Sigmoid colon (tissue), 7 donors: ENCODE data around the gene DNAH11. TPM values are rescaled to one million over a fixed set of nuclear protein-coding genes. Genes with fewer than 3 reads are reported as not detected.

Experiments
- DNase-seq: peaks from one replicate; pipeline ENCODE4 v3.0.0-alpha.2; 2019
- H3K27ac ChIP-seq, 4 donors: fragments of 200-600 bp; sonication (generic); one replicate each; pipeline ENCODE4 v1.5.1; 2016 to 2019; ENCODE audit warnings: mild to moderate bottlenecking in 1 of 4
- H3K27me3 ChIP-seq, 3 donors: fragments of 200-600 bp; sonication (generic); one replicate each; pipeline ENCODE4 v1.5.1; 2019; ENCODE audit warnings: mild to moderate bottlenecking in 1 of 3
- H3K36me3 ChIP-seq, 4 donors: fragments of 200-600 bp; sonication (generic); one replicate each; pipeline ENCODE4 v1.5.1; 2016 to 2019
- H3K4me1 ChIP-seq, 4 donors: fragments of 200-600 bp; sonication (generic); one replicate each; pipeline ENCODE4 v1.5.1; 2017 to 2019
- H3K4me3 ChIP-seq, 4 donors: fragments of 200-600 bp; sonication (generic); one replicate each; pipeline ENCODE4 v1.5.1; 2017 to 2019; ENCODE audit warnings: mild to moderate bottlenecking in 2 of 4, moderate library complexity in 1 of 4
- H3K9me3 ChIP-seq, 4 donors: fragments of 200-600 bp in 3 of 4; sonication (generic) in 3 of 4; one replicate each; pipeline versions ENCODE4 v1.5.1 to v1.6.1; 2013 to 2019
- EP300 ChIP-seq, 4 donors: sonication (generic); formaldehyde crosslinking; IDR thresholded peaks; one replicate each; pipeline ENCODE4 v1.6.1; 2017; ENCODE audit warnings: antibody characterized with exemption in 4 of 4
- POLR2A ChIP-seq, 2 donors: fragments of 450-650 bp; IDR thresholded peaks; one replicate each; pipeline ENCODE4 v1.6.1; 2016; ENCODE audit warnings: antibody characterized with exemption in 2 of 2, mild to moderate bottlenecking in 2 of 2, moderate library complexity in 2 of 2
- POLR2AphosphoS5 ChIP-seq, 4 donors: sonication (generic); formaldehyde crosslinking; IDR thresholded peaks; one replicate each; pipeline ENCODE4 v1.6.1; 2017; ENCODE audit warnings: antibody characterized with exemption in 4 of 4
- WGBS, 2 donors: extraction: QIAGEN DNeasy Blood & Tissue Kit; methylation state at CpG; one replicate each; pipeline ENCODE4 v1.1.7; 2013; 5-methylcytosine and 5-hydroxymethylcytosine counted together
- intact Hi-C: fragments of 100-400 bp; cut with DNase I; formaldehyde crosslinking; loops from one replicate; pipeline ENCODE4 v1.15.1; 2023
- polyA plus RNA-seq, 3 donors: library from polyadenylated mRNA; stranded (reverse); fragments of 200-250 nt; gene quantifications; one replicate each; pipeline ENCODE4 v1.2.3, GENCODE V29; 2013
- total RNA-seq, 4 donors: library from RNA; depleted of rRNA; stranded (reverse); fragments of >200 nt; gene quantifications; one replicate each; pipeline ENCODE4 v1.1.0, GENCODE V29; 2016
- TF ChIP-seq, protein P1 (sequence below), 4 experiments: fragments of 450-650 bp in 3 of 4; fragments of 200-600 bp in 1 of 4; IDR thresholded peaks; one replicate each; pipeline ENCODE4 v1.5.1; 2016 to 2019; ENCODE audit warnings: antibody characterized with exemption in 4 of 4, mild to moderate bottlenecking in 3 of 4, moderate library complexity in 2 of 4
- donor health status: healthy with polysubstance abuse.
- donor health status: Bipolar disorder and iron deficiency.
- donor health status: healthy.

DNAH11 gene
- total and polyA plus RNA-seq, 7 donors = under 0.01 to 1.2 (median 0.13) TPM; not detected in 2

- no peak overlapping the region for H3K4me3 ChIP-seq
- intact Hi-C loops = no loop called here
- no peak overlapping the region for H3K27ac ChIP-seq
- peaks cover 12 to 33% (median 19%) of the 10 kb centered on the region in 3 donors for H3K27me3 ChIP-seq
- no peaks in the 10 kb centered on the region for H3K36me3 ChIP-seq
- TF ChIP-seq POLR2A (IDR thresholded peaks at IDR 0.05) (no peak), POLR2AphosphoS5 (IDR thresholded peaks at IDR 0.05) (no peak), EP300 (IDR thresholded peaks at IDR 0.05) (no peak)
- TF ChIP-seq, protein P1, sequence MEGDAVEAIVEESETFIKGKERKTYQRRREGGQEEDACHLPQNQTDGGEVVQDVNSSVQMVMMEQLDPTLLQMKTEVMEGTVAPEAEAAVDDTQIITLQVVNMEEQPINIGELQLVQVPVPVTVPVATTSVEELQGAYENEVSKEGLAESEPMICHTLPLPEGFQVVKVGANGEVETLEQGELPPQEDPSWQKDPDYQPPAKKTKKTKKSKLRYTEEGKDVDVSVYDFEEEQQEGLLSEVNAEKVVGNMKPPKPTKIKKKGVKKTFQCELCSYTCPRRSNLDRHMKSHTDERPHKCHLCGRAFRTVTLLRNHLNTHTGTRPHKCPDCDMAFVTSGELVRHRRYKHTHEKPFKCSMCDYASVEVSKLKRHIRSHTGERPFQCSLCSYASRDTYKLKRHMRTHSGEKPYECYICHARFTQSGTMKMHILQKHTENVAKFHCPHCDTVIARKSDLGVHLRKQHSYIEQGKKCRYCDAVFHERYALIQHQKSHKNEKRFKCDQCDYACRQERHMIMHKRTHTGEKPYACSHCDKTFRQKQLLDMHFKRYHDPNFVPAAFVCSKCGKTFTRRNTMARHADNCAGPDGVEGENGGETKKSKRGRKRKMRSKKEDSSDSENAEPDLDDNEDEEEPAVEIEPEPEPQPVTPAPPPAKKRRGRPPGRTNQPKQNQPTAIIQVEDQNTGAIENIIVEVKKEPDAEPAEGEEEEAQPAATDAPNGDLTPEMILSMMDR (IDR thresholded peaks at IDR 0.05) = no peak
- H3K4me1 ChIP-seq = peaks cover 0 to 16% (median 15%) of the 10 kb centered on the region in 4 donors
- H3K9me3 ChIP-seq = no peaks in the 10 kb centered on the region
- no peak for DNase-seq
- 44 to 63% methylated on average over 3 of the region's 3 CpGs for WGBS, 2 donors
These were observed 4.7 kb downstream of the DNAH11 start for GRCh38 chr7:21547501-21547900.

DNA sequence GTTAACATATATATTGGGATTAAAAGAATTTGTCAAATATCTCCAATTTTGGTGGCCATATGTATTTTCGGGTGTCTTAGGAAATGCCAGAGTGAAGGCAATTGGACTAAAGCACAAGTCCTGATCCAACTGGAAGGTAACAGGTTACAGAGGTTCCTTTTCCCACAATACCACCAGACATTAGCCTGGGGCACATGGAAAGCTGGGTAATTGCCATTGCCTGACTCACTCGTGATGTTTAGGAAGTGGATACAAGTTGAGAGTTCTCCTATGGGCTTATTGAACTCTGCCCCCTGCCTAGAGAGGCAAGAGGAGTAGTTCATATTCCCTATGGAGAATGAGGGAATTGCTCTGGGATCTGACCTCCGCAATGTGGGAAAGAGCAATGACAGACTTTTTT, 5.7 kb downstream of the DNAH11 start:
- H3K4me1 ChIP-seq = peaks cover 0 to 6% (median 6%) of the 10 kb centered on the region in 4 donors
- H3K27ac ChIP-seq = no peak overlapping the region
- H3K27me3 ChIP-seq = peaks cover 3 to 23% (median 9%) of the 10 kb centered on the region in 3 donors
- H3K4me3 ChIP-seq = no peak overlapping the region
- TF ChIP-seq POLR2AphosphoS5 (IDR thresholded peaks at IDR 0.05) (no peak), EP300 (IDR thresholded peaks at IDR 0.05) (no peak), POLR2A (IDR thresholded peaks at IDR 0.05) (no peak)
- TF ChIP-seq, protein P1 (IDR thresholded peaks at IDR 0.05) = no peak
- no peaks in the 10 kb centered on the region for H3K36me3 ChIP-seq
- no peak for DNase-seq
- 67 to 83% methylated on average over 3 of the region's 3 CpGs for WGBS, 2 donors
- no peaks in the 10 kb centered on the region for H3K9me3 ChIP-seq
- intact Hi-C loops = no loop called here

- no peak overlapping the region for H3K27ac ChIP-seq
- H3K27me3 ChIP-seq = peaks cover 0 to 9% (median 0%) of the 10 kb centered on the region in 3 donors
- no peak for DNase-seq
- intact Hi-C loops = no loop called here
- H3K4me3 ChIP-seq = no peak overlapping the region
- no peaks in the 10 kb centered on the region for H3K4me1 ChIP-seq
- no peaks in the 10 kb centered on the region for H3K9me3 ChIP-seq
- H3K36me3 ChIP-seq = no peaks in the 10 kb centered on the region
- WGBS, 2 donors = 79 to 88% methylated on average over 3 of the region's 3 CpGs
- TF ChIP-seq POLR2AphosphoS5 (IDR thresholded peaks at IDR 0.05) (no peak), EP300 (IDR thresholded peaks at IDR 0.05) (no peak), POLR2A (IDR thresholded peaks at IDR 0.05) (no peak)
- TF ChIP-seq, protein P1 (IDR thresholded peaks at IDR 0.05) = no peak
These were observed 7.2 kb downstream of the DNAH11 start for GRCh38 chr7:21550076-21550475.

DNA sequence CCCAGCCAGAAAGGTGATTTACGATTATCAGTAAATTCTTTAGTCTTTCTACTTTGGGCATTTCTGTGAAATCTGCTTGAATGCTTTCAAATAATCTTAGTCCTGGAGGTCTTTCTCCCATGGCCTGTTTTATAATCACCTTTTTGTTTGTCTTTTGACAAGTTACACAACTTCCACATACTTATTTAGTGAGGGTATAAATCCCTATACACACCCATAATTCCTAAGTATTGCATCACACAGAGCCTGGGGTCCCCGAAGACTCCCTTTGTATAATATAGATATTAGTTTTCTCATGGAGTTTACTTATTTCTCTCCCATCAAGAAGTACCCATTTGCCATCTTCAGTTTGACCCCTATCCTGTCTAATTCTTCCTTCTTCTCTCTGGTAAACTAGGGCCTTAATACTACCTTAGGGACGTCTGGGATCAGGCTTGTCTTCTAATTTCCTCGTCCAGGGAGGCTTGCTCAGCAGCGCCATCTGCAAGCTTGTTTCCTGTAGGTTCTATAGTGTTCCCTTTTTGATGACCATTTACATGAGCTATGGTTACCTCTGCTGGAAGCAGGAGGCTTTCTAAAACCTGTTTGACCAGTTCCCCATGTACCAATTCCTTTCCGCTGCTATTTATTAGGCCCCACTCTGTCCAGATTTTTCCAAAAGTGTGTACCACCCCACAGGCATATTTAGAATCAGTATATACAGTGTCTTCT, 8.1 kb downstream of the DNAH11 start:
- Histone ChIP-seq H3K4me3 (no peak overlapping the region), H3K4me1 (no peaks in the 10 kb centered on the region), H3K27me3 (peaks cover 0 to under 1% (median 0%) of the 10 kb centered on the region in 3 donors), H3K9me3 (no peaks in the 10 kb centered on the region), H3K36me3 (no peaks in the 10 kb centered on the region), H3K27ac (no peak overlapping the region)
- DNase-seq = no peak
- TF ChIP-seq EP300 (IDR thresholded peaks at IDR 0.05) (no peak), POLR2AphosphoS5 (IDR thresholded peaks at IDR 0.05) (no peak), POLR2A (IDR thresholded peaks at IDR 0.05) (no peak)
- TF ChIP-seq, protein P1 (IDR thresholded peaks at IDR 0.05) = no peak
- intact Hi-C loops = no loop called here
- WGBS, 2 donors = 51 to 73% methylated on average over 6 of the region's 6 CpGs
